CD14-positive monocyte (primary cell): ENCODE measurements around the gene TBCD. TPM values are rescaled to one million over a fixed set of nuclear protein-coding genes. Genes with fewer than 3 reads are reported as not detected.

ENCODE experiments used
- DNase-seq, 3 donors: peaks; one replicate each; pipeline ENCODE4 v3.0.0-alpha.2; 2011 to 2022
- H2AFZ ChIP-seq: 2 replicates; pipeline ENCODE4 v1.6.0; 2012; ENCODE audit warnings: mild to moderate bottlenecking, low read depth, low read length, inconsistent platforms; ENCODE audit not compliant: insufficient read depth, poor library complexity, severe bottlenecking
- H3K27ac ChIP-seq, 2 donors: 1 replicate in 1 of 2; 2 replicates in 1 of 2; pipeline ENCODE4 v1.5.1; 2012 to 2013; ENCODE audit warnings: low read length in 2 of 2, control low read depth in 1 of 2, inconsistent platforms in 1 of 2, low read depth in 1 of 2, mild to moderate bottlenecking in 1 of 2
- H3K27me3 ChIP-seq, 2 donors: one replicate each; pipeline versions ENCODE4 v1.6.0 to v1.6.1; 2011 to 2013; ENCODE audit warnings: low read length in 2 of 2; ENCODE audit not compliant: control insufficient read depth in 2 of 2, insufficient read depth in 2 of 2
- H3K36me3 ChIP-seq, 2 donors: replicated peaks in 1 of 2; 1 replicate in 1 of 2; 2 replicates in 1 of 2; pipeline versions ENCODE4 v1.5.1 to v1.6.1; 2012 to 2013; ENCODE audit warnings: low read length in 2 of 2, control low read depth in 1 of 2, inconsistent platforms in 1 of 2, mild to moderate bottlenecking in 1 of 2; ENCODE audit not compliant: insufficient read depth in 2 of 2, control insufficient read depth in 1 of 2
- H3K4me1 ChIP-seq, 2 donors: 1 replicate in 1 of 2; 2 replicates in 1 of 2; pipeline versions ENCODE4 v1.5.1 to v1.6.1; 2012 to 2013; ENCODE audit warnings: low read length in 2 of 2, control low read depth in 1 of 2, inconsistent platforms in 1 of 2, mild to moderate bottlenecking in 1 of 2, moderate library complexity in 1 of 2; ENCODE audit not compliant: insufficient read depth in 2 of 2, control insufficient read depth in 1 of 2
- H3K4me2 ChIP-seq: replicated peaks from 2 replicates; pipeline ENCODE3; 2012; ENCODE audit warnings: low read length, moderate library complexity, mild to moderate bottlenecking; ENCODE audit not compliant: poor library complexity, severe bottlenecking; ENCODE audit errors: extremely low read depth
- H3K4me3 ChIP-seq, 3 experiments: fragments of 200-600 bp in 1 of 3; sonication (generic) in 1 of 3; replicated peaks in 1 of 3; 1 replicate in 2 of 3; 2 replicates in 1 of 3; pipeline ENCODE4 v1.5.1; 2011 to 2013; ENCODE audit warnings: low read length in 3 of 3, mild to moderate bottlenecking in 3 of 3, control low read depth in 2 of 3, low read depth in 2 of 3, inconsistent platforms in 1 of 3, moderate library complexity in 1 of 3
- H3K79me2 ChIP-seq: 2 replicates; pipeline ENCODE4 v1.6.0; 2012; ENCODE audit warnings: mild to moderate bottlenecking, control low read depth, inconsistent platforms, low read length, moderate library complexity; ENCODE audit not compliant: insufficient read depth
- H3K9ac ChIP-seq: 2 replicates; pipeline ENCODE4 v1.6.0; 2017; ENCODE audit warnings: low read length, mild to moderate bottlenecking; ENCODE audit not compliant: insufficient read depth, poor library complexity, severe bottlenecking
- H3K9me3 ChIP-seq, 2 donors: replicated peaks in 1 of 2; 1 replicate in 1 of 2; 2 replicates in 1 of 2; pipeline versions ENCODE4 v1.5.1 to v1.6.1; 2012 to 2013; ENCODE audit warnings: low read length in 2 of 2, control low read depth in 1 of 2; ENCODE audit not compliant: control insufficient read depth in 1 of 2, insufficient read depth in 1 of 2
- H4K20me1 ChIP-seq: 2 replicates; pipeline ENCODE4 v1.6.0; 2012; ENCODE audit warnings: mild to moderate bottlenecking, low read length, control low read depth, moderate library complexity; ENCODE audit not compliant: insufficient read depth
- H3K27ac Mint-ChIP-seq, 7 donors: one replicate each; pipeline ENCODE4 v1.8.0; 2020; ENCODE audit warnings: mild to moderate bottlenecking in 7 of 7, mixed read lengths in 7 of 7, moderate library complexity in 6 of 7, inconsistent platforms in 2 of 7
- H3K27me3 Mint-ChIP-seq, 3 donors: one replicate each; pipeline ENCODE4 v1.8.0; 2021 to 2022; ENCODE audit warnings: low read depth in 3 of 3, mild to moderate bottlenecking in 3 of 3, mixed read lengths in 3 of 3, moderate library complexity in 3 of 3, inconsistent platforms in 1 of 3
- H3K36me3 Mint-ChIP-seq, 2 donors: one replicate each; pipeline ENCODE4 v1.8.0; 2020; ENCODE audit warnings: mixed read lengths in 2 of 2, inconsistent platforms in 1 of 2, mild to moderate bottlenecking in 1 of 2
- H3K4me1 Mint-ChIP-seq: one replicate; pipeline ENCODE4 v1.8.0; 2020; ENCODE audit warnings: mild to moderate bottlenecking, mixed read lengths
- H3K4me3 Mint-ChIP-seq, 2 donors: one replicate each; pipeline ENCODE4 v1.8.0; 2020; ENCODE audit warnings: mild to moderate bottlenecking in 2 of 2, mixed read lengths in 2 of 2, moderate library complexity in 1 of 2
- H3K9me3 Mint-ChIP-seq, 7 donors: one replicate each; pipeline ENCODE4 v1.8.0; 2020 to 2022; ENCODE audit warnings: mixed read lengths in 7 of 7, mild to moderate bottlenecking in 6 of 7, moderate library complexity in 6 of 7, inconsistent platforms in 2 of 7
- CTCF ChIP-seq: fragments of 200-600 bp; IDR thresholded peaks from one replicate; pipeline ENCODE4 v1.8.0; 2022; ENCODE audit warnings: antibody characterized with exemption, mild to moderate bottlenecking
- WGBS: methylation state at CpG from one replicate; pipeline ENCODE4 v1.1.5; 2013; ENCODE audit warnings: missing lambda C conversion rate; ENCODE audit not compliant: insufficient coverage; 5-methylcytosine and 5-hydroxymethylcytosine counted together
- intact Hi-C, 2 donors: fragments of 100-400 bp; cut with micrococcal nuclease; formaldehyde crosslinking; loops; one replicate each; pipeline versions ENCODE4 v1.15.0 to v1.15.1; 2023
- polyA plus RNA-seq, 3 donors: library from polyadenylated mRNA; depleted of rRNA in 1 of 3; unstranded in 2 of 3; stranded (reverse) in 1 of 3; fragments of 300-500 nt in 2 of 3; fragments of >200 nt in 1 of 3; fragmentation: Illumina TruSeq in 2 of 3; gene quantifications; 1 replicate in 2 of 3; 2 replicates in 1 of 3; pipeline ENCODE4 v1.2.3, GENCODE V29; 2012 to 2021

The TBCD gene
- polyA plus RNA-seq, 3 donors = 54.7 to 74.0 (median 66.6) TPM

- DNase-seq = no peak
- H2AFZ ChIP-seq = no peak overlapping the region
- no peak for TF ChIP-seq CTCF
- intact Hi-C loops = no loop called here
- peaks cover 35 to 37% of the 10 kb centered on the region in 2 donors for H3K36me3 ChIP-seq
- H3K79me2 ChIP-seq = peaks cover 13% of the 10 kb centered on the region
- H3K27ac Mint-ChIP-seq = peak overlapping the region in 1 of 7 donors; percentile 4
- 93% methylated on average over 16 of the region's 19 CpGs for WGBS
- no peak overlapping the region for H3K4me3 Mint-ChIP-seq
- H3K27me3 Mint-ChIP-seq = peaks cover 0 to 8% (median 4%) of the 10 kb centered on the region in 3 donors
- no peaks in the 10 kb centered on the region for H4K20me1 ChIP-seq
- no peaks in the 10 kb centered on the region for H3K9me3 ChIP-seq
- H3K9ac ChIP-seq = no peak overlapping the region
- peaks cover 17 to 20% of the 10 kb centered on the region in 2 donors for H3K4me1 ChIP-seq
- peaks cover 20% of the 10 kb centered on the region for H3K4me1 Mint-ChIP-seq
- H3K27ac ChIP-seq = no peak overlapping the region
- H3K4me2 ChIP-seq = no peak overlapping the region
- H3K36me3 Mint-ChIP-seq = peaks cover 40 to 52% of the 10 kb centered on the region in 2 donors
- no peaks in the 10 kb centered on the region for H3K9me3 Mint-ChIP-seq
- H3K27me3 ChIP-seq = no peaks in the 10 kb centered on the region
- no peak overlapping the region for H3K4me3 ChIP-seq
Observed at GRCh38 chr17:82720204-82720603, 31.7 kb upstream of the TBCD start.

DNA sequence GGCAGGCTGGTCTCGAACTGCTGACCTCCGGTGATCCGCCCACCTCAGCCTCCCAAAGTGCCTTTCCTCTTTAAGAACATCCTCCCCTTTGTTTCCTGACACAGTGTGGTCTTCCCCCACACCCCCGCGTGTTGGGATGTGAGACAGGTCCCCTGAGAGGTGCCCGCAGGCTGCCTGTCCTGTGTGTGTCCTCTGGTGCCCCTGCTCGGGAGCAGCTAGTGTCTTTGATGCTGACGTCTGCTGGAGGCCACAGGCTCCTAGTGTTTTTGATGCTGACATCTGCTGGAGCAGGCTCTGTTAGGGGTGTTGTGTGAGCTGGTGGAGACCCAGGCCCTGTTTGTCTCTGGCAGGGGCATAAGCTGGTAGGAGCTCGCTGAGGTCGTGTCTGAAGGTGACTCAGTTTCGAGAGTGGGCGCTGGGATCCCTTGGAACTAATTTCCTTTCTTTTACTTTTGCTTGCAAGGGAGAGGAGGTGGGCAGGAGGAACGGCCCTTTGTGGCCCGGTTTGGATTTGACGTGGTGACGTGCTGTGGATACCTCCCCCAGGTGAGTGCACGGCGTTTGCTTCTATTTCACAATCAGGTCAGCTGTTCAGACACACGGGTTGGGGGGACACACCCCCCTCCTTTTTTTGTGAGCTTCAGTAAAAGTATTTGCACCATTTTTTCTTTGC is 29.4 kb upstream of the TBCD start:
- Mint-ChIP-seq H3K27ac (peak overlapping the region in 2 of 7 donors; percentile 44 to 54), H3K4me1 (peaks cover 7% of the 10 kb centered on the region), H3K4me3 (no peak overlapping the region), H3K36me3 (peaks cover 54 to 68% of the 10 kb centered on the region in 2 donors), H3K9me3 (no peaks in the 10 kb centered on the region), H3K27me3 (peaks cover 0 to 3% (median 2%) of the 10 kb centered on the region in 3 donors)
- no peak for TF ChIP-seq CTCF
- peaks cover 5 to 7% of the 10 kb centered on the region in 2 donors for H3K4me1 ChIP-seq
- H3K79me2 ChIP-seq = peaks cover 9% of the 10 kb centered on the region
- intact Hi-C loops = no loop called here
- no peaks in the 10 kb centered on the region for H3K9me3 ChIP-seq
- H2AFZ ChIP-seq = no peak overlapping the region
- no peaks in the 10 kb centered on the region for H4K20me1 ChIP-seq
- no peaks in the 10 kb centered on the region for H3K27me3 ChIP-seq
- DNase-seq = no peak
- peaks cover 50 to 51% of the 10 kb centered on the region in 2 donors for H3K36me3 ChIP-seq
- no peak overlapping the region for H3K4me3 ChIP-seq
- no peak overlapping the region for H3K27ac ChIP-seq
- 93% methylated on average over 7 of the region's 19 CpGs for WGBS
- no peak overlapping the region for H3K9ac ChIP-seq
- no peak overlapping the region for H3K4me2 ChIP-seq
